SU-DHL-6 (cell line): Measurements from ENCODE around the gene MXD4.

Experiments used
- CTCF ChIP-seq: fragments of 200-600 bp; sonication (generic); IDR thresholded peaks from one replicate; pipeline ENCODE4 v1.5.1; 2017; ENCODE audit warnings: antibody characterized with exemption, mild to moderate bottlenecking, low read length, moderate library complexity; ENCODE audit not compliant: insufficient read depth, poor library complexity, severe bottlenecking
- EZH2phosphoT487 ChIP-seq: fragments of 200-600 bp; sonication (generic), shearing (Covaris generic); conservative IDR thresholded peaks from 2 replicates; pipeline ENCODE4 v1.6.1; 2018; ENCODE audit warnings: mild to moderate bottlenecking, antibody characterized with exemption, low read length, moderate library complexity, mixed read lengths

GRCh38 chr4:2259036-2259540 is 2.8 kb downstream of the MXD4 start:
- TF ChIP-seq CTCF (no peak), EZH2phosphoT487 (no peak)
